Measurements from ENCODE around the gene RAPGEF4.

The RAPGEF4 gene

DNA sequence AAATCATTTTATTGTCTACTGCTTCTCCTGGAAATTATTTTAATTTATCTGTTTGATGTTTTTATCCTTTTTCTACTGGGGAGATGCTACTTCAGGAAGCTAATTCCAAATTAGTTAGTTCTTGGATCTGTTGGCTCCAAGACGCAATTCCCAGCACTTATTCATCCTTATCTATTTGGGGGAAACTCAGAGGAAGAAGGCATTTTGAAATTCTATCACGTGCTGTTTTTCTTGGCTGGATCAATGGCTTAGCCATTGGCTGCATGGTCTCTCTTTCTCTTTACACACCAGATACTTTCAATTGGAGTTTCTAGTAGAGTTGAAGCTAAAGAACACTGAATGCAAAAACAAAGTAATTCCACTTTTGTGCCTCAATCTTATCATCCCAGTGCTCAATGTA is 98.3 kb downstream of the RAPGEF4 start:
- no peak for DNase-seq

DNA sequence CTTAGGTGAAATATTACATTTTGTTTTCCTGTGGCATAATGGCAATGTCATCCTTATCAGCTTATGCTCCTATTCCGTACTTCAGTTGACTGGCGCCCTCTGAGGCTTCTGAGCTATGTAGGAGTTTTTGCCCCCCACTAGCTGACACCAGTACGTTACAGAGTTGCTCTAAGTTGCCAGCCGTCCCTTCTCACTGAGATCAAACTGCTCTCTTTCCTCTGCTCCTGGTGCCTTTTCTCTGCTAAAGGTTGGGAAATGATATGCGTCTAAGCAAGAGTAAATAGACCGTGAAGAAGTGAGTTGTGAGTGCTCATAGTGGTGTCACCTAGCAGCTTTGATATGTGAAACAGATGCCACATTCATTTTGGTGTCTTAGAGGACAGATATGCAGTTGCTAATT is 99.2 kb downstream of the RAPGEF4 start:
- peak; percentile 73 for DNase-seq

GRCh38 chr2:172836347-172836821 is 100.7 kb downstream of the RAPGEF4 start:
- DNase-seq, result no peak

DNA sequence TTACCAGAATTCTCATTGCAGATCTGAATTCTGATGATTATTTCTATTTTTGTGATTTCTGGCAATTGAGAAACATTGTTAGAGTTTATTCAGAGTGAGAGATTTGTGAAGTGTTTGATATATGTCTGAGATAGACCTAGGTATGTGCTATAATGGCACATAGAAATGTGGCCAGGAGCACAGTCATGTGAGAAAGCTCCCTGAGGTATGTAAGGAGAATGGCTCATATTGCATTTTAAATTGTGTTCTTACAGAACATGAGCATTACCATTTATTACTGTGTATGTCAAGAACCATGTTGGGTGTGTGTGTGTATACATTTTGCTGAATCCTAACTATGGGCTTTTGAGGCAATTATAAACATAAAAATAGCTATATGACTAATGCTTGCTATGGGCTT is 101.2 kb downstream of the RAPGEF4 start:
- no peak for DNase-seq

GRCh38 chr2:172839446-172839845 is 103.8 kb downstream of the RAPGEF4 start:
- no peak for DNase-seq

GRCh38 chr2:172842511-172843265 is 107.0 kb downstream of the RAPGEF4 start:
- DNase-seq, result no peak

DNA sequence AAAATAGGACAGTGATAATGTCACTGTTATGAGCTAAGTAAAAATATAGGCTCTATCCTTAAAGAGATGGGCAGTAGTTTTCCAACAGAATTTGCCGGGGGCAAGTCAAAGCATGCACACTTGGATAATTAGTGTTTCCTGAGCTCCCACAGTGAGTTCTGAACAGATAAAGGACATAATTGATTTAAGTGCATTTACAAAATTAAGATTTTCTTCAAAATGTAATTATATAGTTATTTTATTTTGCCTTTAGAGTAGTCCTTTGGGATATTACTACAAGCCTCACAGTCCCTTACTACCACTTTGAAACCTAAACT is 107.6 kb downstream of the RAPGEF4 start:
- no peak for DNase-seq

- DNase-seq, result no peak
Measured at GRCh38 chr2:172843902-172844715, 108.5 kb downstream of the RAPGEF4 start.

DNA sequence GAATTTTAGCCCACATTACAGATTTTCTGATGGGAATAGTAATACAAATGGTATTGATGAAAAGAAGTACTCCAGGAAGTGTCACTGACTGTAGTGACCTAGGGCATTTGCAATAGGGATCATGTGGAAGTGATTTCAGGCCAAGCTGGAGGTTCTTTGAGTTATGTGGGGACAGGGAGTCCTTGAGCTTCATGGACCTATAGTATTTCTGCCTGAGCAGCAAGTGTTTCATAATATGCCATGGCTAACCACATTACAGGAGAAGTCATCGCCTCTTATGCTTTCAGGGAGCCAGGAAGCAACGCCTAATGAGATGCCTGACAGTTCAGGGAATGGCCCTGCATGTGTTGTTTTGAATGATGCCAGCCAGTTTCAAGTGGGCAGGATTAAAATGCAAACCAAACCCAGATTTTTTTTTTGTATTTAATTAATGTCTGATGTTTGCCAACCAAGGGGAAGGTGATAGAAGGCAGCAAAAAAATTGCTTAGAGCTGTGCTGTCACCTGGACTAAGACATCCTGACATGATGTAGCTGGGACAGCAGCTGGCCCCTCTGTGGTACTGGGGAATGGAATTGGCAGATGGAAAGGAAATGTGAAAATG is 109.5 kb downstream of the RAPGEF4 start:
- DNase-seq, result no peak

GRCh38 chr2:172846551-172846950 is 110.9 kb downstream of the RAPGEF4 start:
- DNase-seq, result no peak

DNA sequence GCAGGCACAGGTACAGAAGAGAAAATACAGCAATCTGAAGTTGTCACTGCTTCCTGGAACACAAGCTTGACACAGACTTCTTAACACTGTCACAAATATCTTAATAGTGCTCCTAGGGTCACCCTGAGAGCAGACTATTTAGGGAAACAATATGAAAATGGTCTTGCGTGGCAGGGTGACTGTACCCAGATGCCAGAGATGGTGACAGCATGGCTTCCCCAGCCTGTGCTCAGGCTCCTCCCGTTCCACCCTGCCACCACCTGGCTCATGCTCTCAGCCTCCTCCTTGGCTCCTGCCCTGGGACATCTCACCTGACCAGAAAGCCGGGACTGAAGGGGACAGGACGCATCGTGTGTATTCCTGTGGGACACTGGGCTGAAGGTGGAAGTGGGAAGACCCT is 111.5 kb downstream of the RAPGEF4 start:
- DNase-seq, result no peak

DNA sequence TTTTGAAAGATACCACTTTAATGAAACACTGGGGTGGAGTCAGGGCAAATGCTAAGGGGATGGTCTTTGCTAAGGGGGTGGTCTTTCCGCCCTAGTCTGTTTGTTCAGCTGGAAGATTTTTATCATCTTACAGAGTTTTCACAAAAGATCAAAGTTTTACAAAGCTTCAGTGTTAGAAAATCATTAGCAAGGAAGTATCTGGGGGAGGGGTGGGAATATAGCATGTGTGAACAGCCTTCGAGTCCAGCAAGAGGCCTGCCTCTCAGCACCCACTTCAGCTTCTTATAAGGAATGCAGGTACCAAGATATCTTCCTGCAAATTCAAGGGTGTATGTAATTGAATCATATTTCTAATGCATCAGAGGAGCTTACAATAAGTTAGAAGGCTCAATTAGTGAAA is 112.9 kb downstream of the RAPGEF4 start:
- DNase-seq, result no peak

- DNase-seq, result no peak
Measured at GRCh38 chr2:172849519-172850217, 114.0 kb downstream of the RAPGEF4 start.

DNA sequence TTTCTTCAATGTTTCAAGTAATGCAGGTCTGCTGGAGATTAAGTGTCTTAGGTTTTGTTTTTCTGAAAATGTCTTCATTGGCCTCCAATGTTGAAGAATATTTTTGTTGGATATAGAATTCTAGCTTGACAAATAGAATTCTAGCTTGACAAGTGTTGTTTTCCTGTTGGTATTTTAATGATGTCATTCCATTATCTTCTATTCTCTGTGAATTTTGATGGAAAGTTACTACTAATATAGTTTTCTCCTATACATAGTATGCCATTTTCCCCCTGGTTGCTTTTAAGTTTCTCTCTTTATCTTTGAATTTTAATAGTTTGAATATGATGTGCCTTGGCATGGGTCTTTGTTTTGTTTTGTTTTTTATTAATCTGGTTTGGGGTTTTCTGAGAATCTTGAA is 119.9 kb downstream of the RAPGEF4 start:
- no peak for DNase-seq

GRCh38 chr2:172856606-172857005 is 121.0 kb downstream of the RAPGEF4 start:
- DNase-seq, result no peak

GRCh38 chr2:172858473-172858745 is 122.8 kb downstream of the RAPGEF4 start:
- no peak for DNase-seq

DNA sequence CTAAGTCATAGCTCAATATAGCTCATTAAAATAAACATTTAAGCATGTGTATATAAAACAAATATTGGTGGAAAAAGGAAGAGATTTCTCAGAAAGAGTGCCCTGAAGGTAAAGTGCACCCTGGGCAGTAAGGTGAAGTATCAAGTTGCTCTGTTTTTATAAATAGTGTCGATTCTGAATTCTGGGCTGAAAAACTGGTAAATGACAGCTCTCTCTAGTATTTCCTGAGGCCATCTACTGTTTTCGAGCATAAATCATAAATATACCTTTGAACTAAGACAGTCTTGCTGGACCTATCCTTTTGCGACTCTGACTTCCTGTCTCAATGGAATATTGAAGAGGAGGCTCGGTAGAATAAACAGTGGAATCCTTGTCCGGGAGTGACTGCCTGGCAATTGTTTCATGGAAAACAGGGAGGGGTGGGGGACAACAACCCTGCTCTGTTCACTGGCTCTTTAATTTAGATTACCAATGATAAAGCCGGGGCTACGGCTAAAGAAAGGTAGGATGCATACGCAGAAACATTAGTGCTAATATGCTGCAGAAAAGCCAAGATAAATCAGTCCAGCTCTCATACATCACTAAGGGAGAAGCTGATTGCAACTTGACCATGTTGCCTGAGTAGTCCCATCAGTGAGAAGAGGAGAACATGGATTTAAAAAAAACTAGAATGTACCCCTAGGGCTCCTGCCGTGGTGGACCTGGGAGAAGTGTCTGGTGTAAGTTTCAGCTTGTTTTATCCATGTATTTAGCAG is 124.1 kb downstream of the RAPGEF4 start:
- DNase-seq, result no peak

GRCh38 chr2:172860336-172860707 is 124.7 kb downstream of the RAPGEF4 start:
- no peak for DNase-seq

- DNase-seq, result no peak
Measured at GRCh38 chr2:172861098-172861497, 125.5 kb downstream of the RAPGEF4 start.

DNA sequence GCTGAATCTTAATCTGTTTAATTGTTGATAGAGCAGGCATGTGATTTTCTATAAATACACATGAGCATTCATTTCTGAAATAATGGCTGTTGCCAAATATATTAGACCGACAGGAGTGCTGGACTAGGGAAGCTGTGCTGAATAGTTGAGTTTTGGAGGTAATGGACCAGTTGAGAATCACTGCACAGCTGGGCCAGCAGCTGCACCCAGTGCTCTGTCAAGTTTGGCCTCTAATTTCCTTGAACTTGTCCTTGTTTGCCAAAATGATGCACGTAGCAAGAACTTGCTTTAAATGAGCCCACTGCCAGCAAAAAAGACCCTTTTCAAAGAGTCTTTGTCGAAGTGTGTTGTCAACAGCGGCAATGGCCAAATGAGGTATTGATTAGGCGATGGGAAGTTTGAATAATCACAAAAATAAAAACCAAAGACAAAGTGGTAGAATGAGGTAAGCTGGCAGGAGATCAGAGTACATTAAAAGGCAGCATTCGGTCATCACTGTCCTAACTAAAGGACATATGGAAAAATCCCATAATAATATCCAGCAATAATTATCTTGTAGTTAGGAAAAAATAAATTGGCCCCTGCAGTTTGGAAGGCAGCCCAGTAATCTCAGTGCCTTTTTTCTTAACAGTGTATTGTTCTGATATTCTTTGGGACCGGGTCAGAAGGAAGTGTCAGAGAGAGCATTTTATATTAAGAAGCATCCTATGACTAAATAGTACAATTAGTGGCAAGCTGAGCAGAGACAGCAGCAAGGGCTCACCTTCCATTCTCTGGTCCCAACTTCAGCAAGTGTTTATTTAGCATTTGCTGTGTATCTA is 126.2 kb downstream of the RAPGEF4 start:
- no peak for DNase-seq

DNA sequence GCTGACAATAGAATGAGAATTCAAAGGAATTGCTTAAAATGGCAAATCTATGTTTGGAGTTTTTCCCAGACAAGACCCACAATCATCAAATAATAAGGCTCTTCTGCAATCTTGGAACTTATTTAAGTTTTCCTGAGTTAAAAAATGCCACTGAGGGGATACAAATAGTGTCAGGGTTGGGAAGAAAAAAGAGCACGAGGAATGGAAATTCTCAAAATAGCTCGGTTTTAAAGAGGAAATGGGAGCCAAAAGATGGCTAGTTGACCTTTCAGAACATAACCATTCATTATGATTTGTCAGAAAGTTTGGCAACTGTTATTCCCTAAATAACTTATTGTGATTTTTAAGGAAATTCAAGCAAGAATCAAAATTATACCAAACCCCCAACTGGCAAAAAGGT is 127.7 kb downstream of the RAPGEF4 start:
- no peak for DNase-seq

DNA sequence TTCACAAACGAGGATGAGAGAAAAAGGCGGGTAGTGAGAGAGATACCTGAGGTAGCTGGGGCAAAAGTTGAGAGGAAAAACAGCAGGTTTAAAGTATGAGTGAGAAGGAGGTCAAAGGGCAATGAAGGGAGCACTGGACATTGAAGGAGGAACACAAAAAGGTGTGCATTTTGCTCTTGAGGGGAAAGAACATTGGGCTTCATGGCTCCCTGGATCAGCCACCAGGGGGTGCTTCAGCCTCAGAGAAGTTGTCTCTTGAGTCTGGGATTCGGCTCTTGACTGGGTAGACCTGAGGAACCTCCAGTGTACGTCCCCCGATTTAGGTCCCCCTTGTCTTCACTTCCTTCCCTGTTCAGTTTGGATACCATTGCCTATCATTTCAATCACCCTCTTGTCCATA is 128.5 kb downstream of the RAPGEF4 start:
- no peak for DNase-seq

All from NCI-H345 (cell line).